NT2/D1 (cell line): ENCODE results near the gene TFIP11.

Experiments used
- YY1 ChIP-seq: IDR thresholded peaks from 2 replicates; pipeline ENCODE4 v1.6.1; 2011; ENCODE audit not compliant: insufficient read length, insufficient read depth
- ZNF274 ChIP-seq: IDR thresholded peaks from 2 replicates; pipeline ENCODE4 v1.6.1; 2011; ENCODE audit warnings: mild to moderate bottlenecking, low read depth, low read length

- no peak for TF ChIP-seq YY1
- TF ChIP-seq ZNF274, result no peak
Observed at GRCh38 chr22:26515931-26516330, 3.7 kb upstream of the TFIP11 start.
